GM23338 (cell line): ENCODE data around the gene GHR.

Source experiments
- CTCF ChIP-seq, 2 experiments: fragments of 200-600 bp in 1 of 2; sonication (generic) in 1 of 2; conservative IDR thresholded peaks; 2 replicates each; pipeline versions ENCODE4 v1.5.1 to v1.6.1; 2016 to 2017; ENCODE audit warnings: antibody characterized with exemption in 2 of 2, low read depth in 2 of 2, mild to moderate bottlenecking in 2 of 2, moderate library complexity in 1 of 2
- EZH2phosphoT487 ChIP-seq: fragments of 200-600 bp; sonication (generic); IDR thresholded peaks from one replicate; pipeline ENCODE4 v1.8.1; 2018; ENCODE audit warnings: antibody characterized with exemption; ENCODE audit not compliant: unreplicated experiment
- POLR2AphosphoS5 ChIP-seq: IDR thresholded peaks from 2 replicates; pipeline ENCODE4 v1.6.1; 2016; ENCODE audit warnings: antibody characterized with exemption, low read depth
- STAT1 ChIP-seq: IDR thresholded peaks from one replicate; pipeline ENCODE4 v1.6.1; 2016; ENCODE audit warnings: antibody characterized with exemption; ENCODE audit not compliant: unreplicated experiment

DNA sequence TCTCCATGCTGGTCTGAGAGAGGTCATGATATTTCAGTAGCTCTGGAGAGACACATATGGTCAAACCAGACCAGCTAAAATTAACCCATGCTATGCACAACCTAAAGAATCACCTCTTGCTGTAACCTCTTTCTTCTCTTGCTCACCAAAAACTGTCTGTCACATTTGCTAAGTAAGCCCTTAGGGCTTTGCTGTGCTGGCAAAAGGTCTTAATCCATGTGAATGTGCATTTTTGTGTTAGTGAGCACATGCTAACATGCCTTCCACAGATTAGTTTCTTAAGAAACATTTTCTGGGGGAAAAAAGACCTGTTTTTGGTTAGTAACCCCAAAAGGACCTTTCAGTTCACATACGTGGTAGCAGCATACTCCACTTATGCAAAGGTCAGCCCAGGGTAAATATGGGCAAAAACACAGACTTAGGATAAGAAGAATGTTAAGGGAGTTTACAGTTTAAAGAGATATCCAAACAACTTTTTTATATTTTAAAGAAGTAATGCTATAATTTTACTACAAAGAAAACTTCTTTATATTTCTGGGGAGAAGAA is 209.2 kb downstream of the GHR start:
- TF ChIP-seq CTCF (conservative IDR thresholded peaks at IDR 0.05; ENCODE audit: low read depth in 2 of 2) (no peak), POLR2AphosphoS5 (no peak), EZH2phosphoT487 (no peak), STAT1 (no peak)
